Smooth muscle cell (in vitro differentiated cells): Measurements from ENCODE around the gene ATP6V1D. TPM values are rescaled to one million over a fixed set of nuclear protein-coding genes. Genes with fewer than 3 reads are reported as not detected.

Experiments
- polyA plus RNA-seq: library from polyadenylated mRNA; unstranded; fragments of >200 nt; fragmentation: Nextera tagmentation; extraction: Ambion mirVana; gene quantifications from 2 replicates; pipeline ENCODE4 v1.2.1, GENCODE V29; 2016
- small RNA-seq: library from RNA; depleted of rRNA; stranded (forward); fragments of <200 nt; gene quantifications from one replicate; pipeline ENCODE3, GENCODE V24; 2014
- total RNA-seq: library from RNA; depleted of rRNA; stranded (reverse); fragments of >200 nt; gene quantifications from 2 replicates; pipeline ENCODE4 v1.2.3, GENCODE V29; 2014

Gene ATP6V1D
- total and polyA plus RNA-seq, 2 experiments from 2014 or later, result 95.2 to 119 TPM

Small RNA genes within 50 kb of the gene (small RNA-seq; reads per million reads assigned to genes)
- not detected for gene RF00019

Other genes starting within 250 kb of the ATP6V1D start
- gene GARIN2, start 170.4 kb downstream of the ATP6V1D start, total RNA-seq, result not detected in 2 replicates
- not detected in 2 replicates for gene GARIN2, start 170.4 kb downstream of the ATP6V1D start, polyA plus RNA-seq
- gene PALS1, start 118.4 kb downstream of the ATP6V1D start, total RNA-seq, result 26.4 and 29.2 TPM in 2 replicates
- gene PALS1, start 118.4 kb downstream of the ATP6V1D start, polyA plus RNA-seq, result 4.6 and 7.0 TPM in 2 replicates
- 93.9 and 121 TPM in 2 replicates for gene EIF2S1, start 524 bp upstream of the ATP6V1D start, total RNA-seq
- gene EIF2S1, start 524 bp upstream of the ATP6V1D start, polyA plus RNA-seq, result 126 and 133 TPM in 2 replicates
- gene PLEK2, start 52.4 kb upstream of the ATP6V1D start, total RNA-seq, result 1.8 and 3.1 TPM in 2 replicates
- gene PLEK2, start 52.4 kb upstream of the ATP6V1D start, polyA plus RNA-seq, result 1.6 and 4.2 TPM in 2 replicates
- gene TMEM229B, start 128.9 kb upstream of the ATP6V1D start, total RNA-seq, result 0.22 and 2.0 TPM in 2 replicates
- 0.49 TPM in 1 of 2 replicates, not detected in the other for gene TMEM229B, start 128.9 kb upstream of the ATP6V1D start, polyA plus RNA-seq
- gene PLEKHH1, start 173.5 kb upstream of the ATP6V1D start, total RNA-seq, result 2.6 and 12.1 TPM in 2 replicates
- gene PLEKHH1, start 173.5 kb upstream of the ATP6V1D start, polyA plus RNA-seq, result 0.88 and 3.8 TPM in 2 replicates
- gene PIGH, start 240.5 kb upstream of the ATP6V1D start, total RNA-seq, result 15.5 and 35.8 TPM in 2 replicates
- gene PIGH, start 240.5 kb upstream of the ATP6V1D start, polyA plus RNA-seq, result 20.6 and 23.7 TPM in 2 replicates